Neural cell (in vitro differentiated cells): Measurements from ENCODE around the gene LCN10. TPM values are rescaled to one million over a fixed set of nuclear protein-coding genes. Genes with fewer than 3 reads are reported as not detected.

Source experiments
- H2AFZ ChIP-seq: fragments of 200-600, 300-800 bp; sonication (generic), shearing (Covaris generic); 2 replicates; pipeline ENCODE4 v1.6.0; 2014; ENCODE audit warnings: low read depth, mild to moderate bottlenecking, antibody characterized with exemption, low read length, moderate library complexity
- H3F3A ChIP-seq: fragments of 200-600 bp; shearing (Covaris generic); 2 replicates; pipeline ENCODE4 v1.6.1; 2016; ENCODE audit warnings: mild to moderate bottlenecking, moderate library complexity, mixed read lengths, antibody characterized with exemption, low read length; ENCODE audit not compliant: insufficient read depth, poor library complexity, severe bottlenecking
- H3K27ac ChIP-seq: fragments of 200-600, 300-800 bp; sonication (generic), shearing (Covaris generic); 2 replicates; pipeline ENCODE4 v1.5.1; 2014; ENCODE audit warnings: mild to moderate bottlenecking, low read length, moderate library complexity
- H3K27me3 ChIP-seq: fragments of 300-800, 200-600 bp; sonication (generic), shearing (Covaris generic); 2 replicates; pipeline ENCODE4 v1.6.0; 2014; ENCODE audit warnings: mild to moderate bottlenecking, low read depth, low read length, moderate library complexity; ENCODE audit not compliant: insufficient read depth
- H3K36me3 ChIP-seq: fragments of 300-800, 200-600 bp; sonication (generic), shearing (Covaris generic); 2 replicates; pipeline ENCODE4 v1.5.1; 2014; ENCODE audit warnings: mild to moderate bottlenecking, antibody characterized with exemption, low read length, moderate library complexity; ENCODE audit not compliant: insufficient read depth
- H3K4me2 ChIP-seq: fragments of 300-800, 200-600 bp; sonication (generic), shearing (Covaris generic); 2 replicates; pipeline ENCODE4 v1.6.0; 2014; ENCODE audit warnings: mild to moderate bottlenecking, low read length
- H3K4me3 ChIP-seq: fragments of 300-800, 200-600 bp; sonication (generic), shearing (Covaris generic); 2 replicates; pipeline ENCODE4 v1.5.1; 2014; ENCODE audit warnings: mild to moderate bottlenecking, low read length, moderate library complexity
- H3K79me2 ChIP-seq: fragments of 200-600 bp; shearing (Covaris generic); replicated peaks from 2 replicates; pipeline ENCODE4 v1.6.0; 2014; ENCODE audit warnings: mild to moderate bottlenecking, low read length, moderate library complexity; ENCODE audit not compliant: insufficient read depth
- H3K9ac ChIP-seq: fragments of 300-800, 200-600 bp; sonication (generic), shearing (Covaris generic); 2 replicates; pipeline ENCODE4 v1.6.1; 2016; ENCODE audit warnings: mild to moderate bottlenecking, low read length, mixed read lengths
- H3K9me2 ChIP-seq: fragments of 200-600 bp; shearing (Covaris generic); 2 replicates; pipeline ENCODE4 v1.6.1; 2016; ENCODE audit warnings: mild to moderate bottlenecking, low read length, mixed read lengths; ENCODE audit not compliant: insufficient read depth
- H3K9me3 ChIP-seq: fragments of 200-600, 300-800 bp; sonication (generic), shearing (Covaris generic); 2 replicates; pipeline ENCODE4 v1.6.1; 2016; ENCODE audit warnings: mild to moderate bottlenecking, mixed run types, low read length, moderate library complexity, mixed read lengths
- H4K20me1 ChIP-seq: fragments of 200-600 bp; shearing (Covaris generic); 2 replicates; pipeline ENCODE4 v1.6.1; 2016; ENCODE audit warnings: mild to moderate bottlenecking, mixed run types; ENCODE audit not compliant: insufficient read depth
- EP300 ChIP-seq: fragments of 450-650 bp; conservative IDR thresholded peaks from 2 replicates; pipeline ENCODE4 v1.6.1; 2014; ENCODE audit warnings: antibody characterized with exemption, mild to moderate bottlenecking, moderate library complexity; ENCODE audit not compliant: poor library complexity, severe bottlenecking
- EZH2 ChIP-seq: fragments of 200-600, 300-800 bp; shearing (Covaris generic), sonication (generic); IDR thresholded peaks from 2 replicates; pipeline ENCODE4 v1.6.1; 2014; ENCODE audit warnings: antibody characterized with exemption, low read length, borderline replicate concordance, mild to moderate bottlenecking; ENCODE audit not compliant: insufficient read depth, poor library complexity, severe bottlenecking
- MXI1 ChIP-seq: fragments of 450-650 bp; conservative IDR thresholded peaks from 2 replicates; pipeline ENCODE4 v1.6.1; 2014; ENCODE audit warnings: antibody characterized with exemption, mild to moderate bottlenecking; ENCODE audit not compliant: poor library complexity, severe bottlenecking
- POLR2AphosphoS5 ChIP-seq: IDR thresholded peaks from 2 replicates; pipeline ENCODE4 v1.6.1; 2012
- RAD21 ChIP-seq: fragments of 450-650 bp; conservative IDR thresholded peaks from 2 replicates; pipeline ENCODE4 v1.6.1; 2014; ENCODE audit warnings: antibody characterized with exemption, mild to moderate bottlenecking, moderate library complexity
- REST ChIP-seq: IDR thresholded peaks from 2 replicates; pipeline ENCODE4 v1.6.1; 2012; ENCODE audit warnings: borderline replicate concordance
- SMC3 ChIP-seq: fragments of 450-650 bp; conservative IDR thresholded peaks from 2 replicates; pipeline ENCODE4 v1.6.1; 2014; ENCODE audit warnings: antibody characterized with exemption, mild to moderate bottlenecking, moderate library complexity; ENCODE audit not compliant: poor library complexity
- TAF1 ChIP-seq: IDR thresholded peaks from 2 replicates; pipeline ENCODE4 v1.6.1; 2012; ENCODE audit warnings: low read depth
- polyA plus RNA-seq: library from polyadenylated mRNA; depleted of rRNA; stranded (reverse); fragments of >200 nt; gene quantifications from 2 replicates; pipeline ENCODE4 v1.2.3, GENCODE V29; 2014
- TF ChIP-seq, protein P1 (sequence below): fragments of 450-650 bp; IDR thresholded peaks from 2 replicates; pipeline ENCODE4 v1.5.1; 2014; ENCODE audit warnings: antibody characterized with exemption, mild to moderate bottlenecking, moderate library complexity; ENCODE audit not compliant: poor library complexity, severe bottlenecking

Gene LCN10
- polyA plus RNA-seq, 1 donor from 2014 or later, result not detected

DNA sequence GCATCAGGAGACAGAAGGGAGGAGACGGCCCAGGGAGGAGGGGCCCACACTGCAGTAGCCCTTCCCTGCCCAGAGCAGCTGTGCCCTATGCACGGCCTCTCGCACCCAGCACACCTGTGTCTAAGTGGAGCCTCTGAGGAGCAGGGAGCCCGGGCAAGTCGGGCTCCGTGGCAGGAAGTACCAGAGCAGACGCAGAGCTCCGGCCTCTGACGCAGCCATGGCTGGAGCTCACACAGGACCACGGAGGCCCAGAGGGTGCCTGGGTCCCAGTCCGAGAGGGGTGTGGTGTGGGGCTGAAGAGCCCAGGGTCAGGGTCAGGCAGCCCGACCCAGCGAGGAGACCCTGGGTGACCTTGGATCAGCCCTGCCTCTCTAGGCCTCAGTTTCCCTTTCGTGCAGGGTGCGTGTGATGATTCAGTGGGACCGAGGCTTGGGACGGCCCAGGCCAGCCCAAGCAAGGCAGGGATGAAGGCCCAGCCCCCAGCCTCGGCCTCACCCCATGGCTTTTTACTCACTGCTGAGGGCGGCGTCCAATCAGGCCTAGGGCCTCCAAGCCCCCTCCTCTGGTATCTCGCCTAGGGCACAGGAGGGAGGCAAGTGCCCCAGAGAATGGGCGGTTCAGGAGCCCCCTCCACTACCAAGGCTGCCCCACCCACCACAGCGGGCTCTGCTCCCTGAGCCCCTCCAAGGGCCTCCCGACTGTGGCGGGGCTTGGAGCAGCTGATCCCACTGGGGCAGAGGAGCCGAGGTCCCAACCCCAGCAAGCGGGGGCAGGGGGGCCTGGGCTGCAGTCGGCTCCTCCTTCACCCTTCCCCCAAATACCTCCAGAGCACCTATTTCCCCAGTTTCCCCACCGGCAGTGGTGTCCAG is 51.2 kb downstream of the LCN10 start:
- H3K27ac ChIP-seq, result no peak overlapping the region
- H2AFZ ChIP-seq, result no peak overlapping the region
- no peaks in the 10 kb centered on the region for H3K9me3 ChIP-seq
- no peak overlapping the region for H3K4me3 ChIP-seq
- H3K36me3 ChIP-seq, result no peaks in the 10 kb centered on the region
- H3K9me2 ChIP-seq, result no peaks in the 10 kb centered on the region
- H4K20me1 ChIP-seq, result no peaks in the 10 kb centered on the region
- no peak for TF ChIP-seq RAD21
- no peak for TF ChIP-seq POLR2AphosphoS5
- no peak for TF ChIP-seq EZH2
- TF ChIP-seq MXI1, result no peak
- no peak for TF ChIP-seq REST
- no peak for TF ChIP-seq SMC3
- no peak for TF ChIP-seq EP300
- no peak for TF ChIP-seq TAF1
- TF ChIP-seq, protein P1, sequence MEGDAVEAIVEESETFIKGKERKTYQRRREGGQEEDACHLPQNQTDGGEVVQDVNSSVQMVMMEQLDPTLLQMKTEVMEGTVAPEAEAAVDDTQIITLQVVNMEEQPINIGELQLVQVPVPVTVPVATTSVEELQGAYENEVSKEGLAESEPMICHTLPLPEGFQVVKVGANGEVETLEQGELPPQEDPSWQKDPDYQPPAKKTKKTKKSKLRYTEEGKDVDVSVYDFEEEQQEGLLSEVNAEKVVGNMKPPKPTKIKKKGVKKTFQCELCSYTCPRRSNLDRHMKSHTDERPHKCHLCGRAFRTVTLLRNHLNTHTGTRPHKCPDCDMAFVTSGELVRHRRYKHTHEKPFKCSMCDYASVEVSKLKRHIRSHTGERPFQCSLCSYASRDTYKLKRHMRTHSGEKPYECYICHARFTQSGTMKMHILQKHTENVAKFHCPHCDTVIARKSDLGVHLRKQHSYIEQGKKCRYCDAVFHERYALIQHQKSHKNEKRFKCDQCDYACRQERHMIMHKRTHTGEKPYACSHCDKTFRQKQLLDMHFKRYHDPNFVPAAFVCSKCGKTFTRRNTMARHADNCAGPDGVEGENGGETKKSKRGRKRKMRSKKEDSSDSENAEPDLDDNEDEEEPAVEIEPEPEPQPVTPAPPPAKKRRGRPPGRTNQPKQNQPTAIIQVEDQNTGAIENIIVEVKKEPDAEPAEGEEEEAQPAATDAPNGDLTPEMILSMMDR, result no peak
- no peaks in the 10 kb centered on the region for H3F3A ChIP-seq
- peaks cover 9% of the 10 kb centered on the region for H3K27me3 ChIP-seq
- no peak overlapping the region for H3K4me2 ChIP-seq
- no peak overlapping the region for H3K9ac ChIP-seq
- H3K79me2 ChIP-seq, result no peaks in the 10 kb centered on the region

DNA sequence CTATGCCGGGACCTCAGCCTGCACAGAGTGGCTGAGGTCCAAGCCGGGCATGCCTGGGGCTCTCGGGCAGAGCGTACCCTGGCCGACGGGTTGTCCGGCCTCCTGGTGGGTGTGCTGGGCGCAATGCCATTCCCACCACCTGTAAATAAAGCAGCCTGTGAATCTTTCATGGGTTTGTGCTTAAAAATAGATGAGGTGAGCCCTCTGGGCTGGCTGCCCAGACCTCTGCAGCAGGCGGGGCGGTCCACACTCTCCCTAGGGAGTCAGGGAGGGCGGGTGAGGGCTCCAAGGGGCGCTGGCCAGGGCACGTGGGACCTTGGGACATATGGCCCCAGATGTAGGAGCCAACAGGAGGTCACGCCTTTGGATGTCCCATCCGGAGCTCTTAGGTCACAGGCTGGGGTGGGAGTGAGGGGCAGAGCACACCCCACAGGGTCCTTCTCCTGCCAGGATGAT is 51.9 kb downstream of the LCN10 start:
- Histone ChIP-seq H3K79me2 (no peaks in the 10 kb centered on the region), H3K9me2 (no peaks in the 10 kb centered on the region), H3K9ac (no peak overlapping the region), H3K9me3 (no peaks in the 10 kb centered on the region), H3K4me3 (no peak overlapping the region), H3K36me3 (no peaks in the 10 kb centered on the region), H4K20me1 (no peaks in the 10 kb centered on the region), H2AFZ (no peak overlapping the region), H3K27ac (no peak overlapping the region), H3K27me3 (peaks cover 16% of the 10 kb centered on the region), H3K4me2 (no peak overlapping the region), H3F3A (no peaks in the 10 kb centered on the region)
- TF ChIP-seq TAF1, result no peak
- no peak for TF ChIP-seq MXI1
- TF ChIP-seq REST, result no peak
- no peak for TF ChIP-seq EP300
- no peak for TF ChIP-seq EZH2
- no peak for TF ChIP-seq SMC3
- no peak for TF ChIP-seq POLR2AphosphoS5
- TF ChIP-seq, protein P1, result no peak
- TF ChIP-seq RAD21, result no peak
